ENCODE results near the gene TMEM218. TPM values are rescaled to one million over a fixed set of nuclear protein-coding genes. Genes with fewer than 3 reads are reported as not detected.
"Not testable (repeated sequence)": the region's sequence is repeated elsewhere in the genome, so short reads cannot be mapped to it uniquely, and the experiment has no call there.

TMEM218 gene
- total RNA-seq, 2 donors from 2014 or later = 10.9 to 12.8 TPM

GRCh38 chr11:125093502-125093901, 17.9 kb downstream of the TMEM218 start:
- DNase-seq = no peak
- intact Hi-C loops (cut with DNase I) = loop anchor here in 1 of 2 donors (10.0 kb wide), 2 partner anchors 251 to 311 kb away; no protein-coding TSS in a partner anchor
- ATAC-seq = peak in 1 of 2 donors; percentile 24

- no peak for DNase-seq
- intact Hi-C loops (cut with DNase I) = loop anchor here in 1 of 2 donors (10.0 kb wide), 2 partner anchors 252 to 312 kb away; no protein-coding TSS in a partner anchor
- no peak for ATAC-seq
Measured at GRCh38 chr11:125092669-125093068, 18.8 kb downstream of the TMEM218 start.

GRCh38 chr11:125091877-125092664, 19.4 kb downstream of the TMEM218 start:
- ATAC-seq = no peak
- intact Hi-C loops (cut with DNase I) = loop anchor here in 1 of 2 donors (10.0 kb wide), 2 partner anchors 253 to 313 kb away; no protein-coding TSS in a partner anchor
- DNase-seq = no peak

- intact Hi-C loops (cut with DNase I) = loop anchor here in 1 of 2 donors (10.0 kb wide), 2 partner anchors 253 to 313 kb away; no protein-coding TSS in a partner anchor
- no peak for DNase-seq
- peak; percentile 90 to 91 for ATAC-seq
Measured at GRCh38 chr11:125091247-125091876, 20.1 kb downstream of the TMEM218 start.

GRCh38 chr11:125090816-125091215, 20.6 kb downstream of the TMEM218 start:
- ATAC-seq (no peak), DNase-seq (no peak)
- intact Hi-C loops (cut with DNase I) = loop anchor here in 1 of 2 donors (10.0 kb wide), 2 partner anchors 254 to 314 kb away; no protein-coding TSS in a partner anchor

- intact Hi-C loops (cut with DNase I) = loop anchor here in 1 of 2 donors (10.0 kb wide), 2 partner anchors 255 to 315 kb away; no protein-coding TSS in a partner anchor
- not testable (repeated sequence) for DNase-seq, ATAC-seq
Measured at GRCh38 chr11:125090151-125090550, 21.3 kb downstream of the TMEM218 start.

- DNase-seq; intact Hi-C loops (cut with DNase I); ATAC-seq: not testable (repeated sequence)
Measured at GRCh38 chr11:125089481-125089880, 21.9 kb downstream of the TMEM218 start.

GRCh38 chr11:125088576-125089455, 22.6 kb downstream of the TMEM218 start:
- intact Hi-C loops (cut with DNase I) = no loop called here
- no peak for ATAC-seq
- DNase-seq = no peak

- no peak for DNase-seq
- no peak for ATAC-seq
- intact Hi-C loops (cut with DNase I) = no loop called here
Measured at GRCh38 chr11:125088123-125088522, 23.3 kb downstream of the TMEM218 start.

- intact Hi-C loops (cut with DNase I) = no loop called here
- DNase-seq (no peak), ATAC-seq (no peak)
Measured at GRCh38 chr11:125086633-125087296, 24.7 kb downstream of the TMEM218 start.

GRCh38 chr11:125085301-125086081, 25.9 kb downstream of the TMEM218 start:
- DNase-seq (no peak), ATAC-seq (no peak)
- intact Hi-C loops (cut with DNase I) = no loop called here

GRCh38 chr11:125084761-125085231, 26.6 kb downstream of the TMEM218 start:
- intact Hi-C loops (cut with DNase I) = no loop called here
- ATAC-seq = no peak
- DNase-seq = no peak

- intact Hi-C loops (cut with DNase I) = no loop called here
- no peak for ATAC-seq
- no peak for DNase-seq
Measured at GRCh38 chr11:125084057-125084416, 27.4 kb downstream of the TMEM218 start.

GRCh38 chr11:125083312-125084056, 27.9 kb downstream of the TMEM218 start:
- ATAC-seq = no peak
- intact Hi-C loops (cut with DNase I) = no loop called here
- no peak for DNase-seq

- DNase-seq (no peak), ATAC-seq (no peak)
Measured at GRCh38 chr11:125082611-125083311, 28.7 kb downstream of the TMEM218 start.

GRCh38 chr11:125082040-125082439, 29.4 kb downstream of the TMEM218 start:
- DNase-seq = no peak
- intact Hi-C loops (cut with DNase I) = no loop called here
- ATAC-seq = no peak

More at GRCh38 chr11:125082611-125083311, 28.7 kb downstream of the TMEM218 start:
- intact Hi-C loops (cut with DNase I) = no loop called here

All from left cardiac atrium (tissue), 4 donors.